ENCODE measurements around the gene CRYBG1.

Gene CRYBG1

DNA sequence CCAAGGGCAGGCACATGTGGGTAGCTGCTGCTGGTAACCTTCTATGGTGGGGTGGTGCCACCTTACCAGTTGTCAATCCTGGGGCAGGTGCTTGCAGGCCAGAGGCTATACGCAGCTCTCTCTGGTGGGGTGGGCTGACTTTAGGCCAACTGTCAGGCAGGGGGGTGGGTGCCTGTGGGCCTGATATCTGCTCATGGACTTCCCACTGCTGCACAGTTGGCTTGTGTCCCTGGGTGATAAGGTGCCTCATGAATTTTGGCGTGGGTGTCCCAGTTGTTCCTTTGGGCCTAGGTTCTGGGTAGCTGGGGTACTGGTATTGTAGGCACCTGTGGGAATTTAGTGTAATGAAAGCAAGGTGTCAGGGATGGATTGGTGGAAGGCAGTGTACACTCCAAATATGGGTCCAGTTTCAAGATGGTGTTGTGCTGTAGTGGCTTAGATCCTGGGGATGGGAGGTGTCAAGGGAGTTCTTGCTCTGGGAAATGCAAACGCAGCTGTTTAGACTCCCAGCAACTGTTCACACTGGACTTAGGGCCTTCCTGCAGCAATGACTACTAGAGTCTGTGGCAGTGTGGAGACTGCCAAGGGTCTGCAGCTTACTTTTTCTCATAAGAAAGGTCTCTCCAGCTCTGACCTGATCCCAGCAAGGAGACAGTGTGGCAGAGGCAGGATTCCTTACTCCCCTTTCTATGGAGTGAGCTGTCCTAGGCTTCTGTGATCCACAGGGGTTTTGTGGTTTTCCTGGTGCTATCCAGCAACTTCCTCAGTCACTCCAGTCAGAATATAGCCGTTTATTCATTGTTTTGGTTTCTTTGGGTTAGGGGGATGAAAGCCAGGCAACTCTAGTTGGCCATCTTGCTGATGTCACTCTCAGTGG, 128.2 kb downstream of the CRYBG1 start:
- DNase-seq (ENCODE audit: low read depth) = no peak
- no peak overlapping the region for H3K4me3 ChIP-seq (ENCODE audit: low read depth, low read length)

DNA sequence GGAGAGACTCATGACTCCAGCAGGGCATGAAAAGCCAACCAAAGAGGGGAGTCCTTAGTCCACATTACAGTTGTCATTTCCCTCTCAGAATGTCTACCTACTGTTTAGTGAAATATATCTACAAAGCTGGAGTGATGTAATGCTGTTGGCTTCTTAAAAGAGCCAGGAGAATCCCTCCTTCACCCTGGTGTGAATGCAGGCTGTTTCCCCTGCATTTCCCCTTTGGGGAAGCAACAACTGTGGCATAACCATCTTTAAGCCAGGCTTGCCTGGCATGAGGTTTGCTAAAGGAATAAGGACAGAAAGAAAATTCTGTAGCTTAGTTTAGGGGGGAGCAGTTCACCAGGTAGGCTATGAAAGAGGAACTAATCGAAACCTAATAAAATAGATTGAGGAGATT, 129.5 kb downstream of the CRYBG1 start:
- no peak overlapping the region for H3K4me3 ChIP-seq (ENCODE audit: low read depth, low read length)
- DNase-seq (ENCODE audit: low read depth) = no peak

DNA sequence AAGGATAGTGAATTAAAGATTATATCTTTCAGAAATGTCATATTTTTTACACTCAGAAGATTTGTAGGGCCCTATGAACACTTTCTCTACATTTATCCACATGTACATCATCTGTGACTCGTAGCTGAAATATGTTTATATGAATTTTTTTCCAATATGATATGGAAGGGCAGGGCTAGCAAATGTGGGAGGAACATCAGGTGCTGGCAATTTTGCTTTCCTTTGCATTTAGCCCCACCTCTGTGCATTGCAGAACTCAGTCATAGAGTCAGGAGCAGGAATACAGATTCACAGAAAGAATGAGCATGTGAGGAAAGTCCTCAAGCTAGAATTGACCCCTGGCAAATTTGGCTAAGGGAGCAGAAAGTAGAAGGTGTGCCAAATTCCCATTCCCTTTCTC, 129.9 kb downstream of the CRYBG1 start:
- no peak for DNase-seq (ENCODE audit: low read depth)
- no peak overlapping the region for H3K4me3 ChIP-seq (ENCODE audit: low read depth, low read length)

DNA sequence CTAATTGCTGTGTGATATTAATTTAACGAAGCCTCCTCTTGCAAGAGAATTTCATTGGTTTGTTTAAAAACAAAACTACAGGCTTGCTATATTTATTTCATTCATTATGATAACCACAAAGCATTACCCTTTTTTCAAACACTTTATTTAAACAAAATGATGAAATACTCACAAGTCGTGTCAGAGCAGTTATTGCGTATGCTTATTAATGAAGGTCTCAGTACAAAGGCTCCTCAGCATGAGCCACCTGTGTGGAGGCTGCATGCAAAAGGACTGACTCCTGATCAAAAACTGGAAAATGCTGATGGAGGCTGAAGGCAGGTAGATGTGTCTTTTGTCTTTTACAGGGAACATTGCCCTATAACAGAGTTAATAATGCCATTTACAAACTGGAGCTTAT, 130.5 kb downstream of the CRYBG1 start:
- DNase-seq (ENCODE audit: low read depth) = no peak
- H3K4me3 ChIP-seq (ENCODE audit: low read depth, low read length) = no peak overlapping the region

DNA sequence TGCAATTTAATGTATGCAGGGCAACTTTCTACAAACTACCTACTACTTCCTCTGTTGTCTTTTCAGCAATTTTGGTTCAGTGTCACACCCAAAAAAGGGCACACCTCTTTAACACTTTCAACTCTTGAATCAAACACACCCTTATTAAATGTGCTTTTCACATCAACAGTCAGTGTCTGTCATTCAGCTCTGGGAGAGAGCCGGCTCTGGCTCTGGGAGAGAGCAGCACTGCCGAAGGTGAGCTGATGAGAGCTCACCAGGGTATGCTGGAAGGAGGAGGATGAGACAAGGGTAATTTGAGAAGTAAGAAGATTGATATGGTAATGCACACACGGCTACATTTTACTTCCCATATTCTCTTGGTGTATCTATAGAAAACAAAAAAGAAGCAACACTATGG, 134.5 kb downstream of the CRYBG1 start:
- DNase-seq (ENCODE audit: low read depth) = no peak

DNA sequence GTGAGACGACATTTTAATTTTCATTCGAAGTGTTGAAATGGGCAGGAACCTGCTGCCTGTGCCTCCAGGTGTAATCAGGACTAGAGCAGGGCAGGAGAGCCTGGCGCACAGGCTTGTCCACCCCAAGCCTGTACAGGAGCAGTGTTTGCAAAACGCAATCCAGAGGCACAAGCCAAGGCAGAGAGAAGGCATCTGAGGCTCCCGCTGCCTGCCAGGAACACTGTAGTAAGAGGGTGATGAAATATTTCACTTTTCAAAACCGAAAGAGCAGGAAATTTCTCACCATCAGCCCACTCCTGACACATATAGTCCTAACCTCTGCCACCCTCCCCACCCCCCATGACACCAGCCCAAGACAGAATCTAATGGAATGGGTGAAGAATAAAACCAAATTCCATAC, 136.3 kb downstream of the CRYBG1 start:
- no peak for DNase-seq (ENCODE audit: low read depth)
- no peak overlapping the region for H3K4me3 ChIP-seq (ENCODE audit: low read depth, low read length)

More for the DNA sequence above, 134.5 kb downstream of the CRYBG1 start:
- H3K4me3 ChIP-seq (ENCODE audit: low read depth, low read length) = no peak overlapping the region

DNA sequence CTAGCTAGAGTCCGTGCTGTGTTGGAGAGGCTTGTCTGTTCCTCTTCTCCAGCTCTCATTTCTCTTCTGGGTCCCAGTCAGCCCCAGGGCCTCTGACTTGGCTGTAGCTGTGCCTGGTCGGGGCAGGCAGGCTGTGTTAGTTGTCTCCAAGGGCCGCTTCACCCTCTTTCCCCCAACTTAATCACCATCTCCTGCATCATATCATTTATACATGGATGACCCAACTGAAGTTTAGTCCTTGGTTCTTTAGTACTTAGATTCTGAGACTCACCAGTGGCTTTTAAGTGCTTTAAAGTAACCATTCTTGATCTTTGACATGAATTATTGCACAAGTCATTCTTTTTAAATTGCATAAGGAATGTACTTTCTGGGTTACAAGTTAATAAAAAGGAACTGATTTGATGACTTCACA, 141.4 kb downstream of the CRYBG1 start:
- H3K4me3 ChIP-seq (ENCODE audit: low read depth, low read length) = no peak overlapping the region
- DNase-seq (ENCODE audit: low read depth) = no peak

DNA sequence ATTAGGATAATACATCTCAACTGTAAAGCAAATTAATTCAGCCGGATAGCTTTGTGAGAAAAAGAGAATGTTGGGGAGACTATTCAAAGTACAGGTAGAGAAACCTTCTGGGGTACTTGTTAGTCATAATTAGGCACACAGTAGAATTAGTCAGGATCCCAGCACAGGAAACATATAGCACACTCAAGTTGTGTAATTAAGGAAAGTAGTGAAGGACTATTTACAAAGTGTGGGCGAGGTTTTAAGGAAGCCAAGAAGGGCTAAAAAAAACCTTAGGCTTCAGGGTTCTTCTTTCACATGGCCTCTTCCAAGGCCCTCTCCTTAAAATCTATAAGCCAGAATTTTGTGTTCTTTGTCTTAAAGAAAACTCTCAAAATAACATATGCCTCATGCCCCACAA, 142.0 kb downstream of the CRYBG1 start:
- DNase-seq (ENCODE audit: low read depth) = no peak
- H3K4me3 ChIP-seq (ENCODE audit: low read depth, low read length) = no peak overlapping the region

DNA sequence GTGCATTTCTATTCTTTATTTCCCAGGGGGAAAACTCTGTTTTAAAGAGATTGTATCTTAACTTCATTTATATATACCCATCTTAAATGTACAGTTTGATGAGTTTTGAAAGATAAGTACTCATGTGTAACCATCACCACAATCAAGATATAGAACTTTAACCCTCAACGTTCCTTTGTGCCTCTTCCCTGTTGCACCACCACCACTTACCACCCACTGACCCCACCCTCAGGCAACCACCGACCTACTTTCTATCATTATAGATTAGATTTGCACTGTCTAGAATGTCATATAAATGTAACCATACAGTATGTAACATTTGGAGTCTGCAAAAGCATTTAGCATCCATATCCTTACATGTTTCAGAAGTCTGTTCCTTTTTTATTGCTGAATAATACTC, 147.8 kb downstream of the CRYBG1 start:
- DNase-seq (ENCODE audit: low read depth) = no peak
- no peak overlapping the region for H3K4me3 ChIP-seq (ENCODE audit: low read depth, low read length)

DNA sequence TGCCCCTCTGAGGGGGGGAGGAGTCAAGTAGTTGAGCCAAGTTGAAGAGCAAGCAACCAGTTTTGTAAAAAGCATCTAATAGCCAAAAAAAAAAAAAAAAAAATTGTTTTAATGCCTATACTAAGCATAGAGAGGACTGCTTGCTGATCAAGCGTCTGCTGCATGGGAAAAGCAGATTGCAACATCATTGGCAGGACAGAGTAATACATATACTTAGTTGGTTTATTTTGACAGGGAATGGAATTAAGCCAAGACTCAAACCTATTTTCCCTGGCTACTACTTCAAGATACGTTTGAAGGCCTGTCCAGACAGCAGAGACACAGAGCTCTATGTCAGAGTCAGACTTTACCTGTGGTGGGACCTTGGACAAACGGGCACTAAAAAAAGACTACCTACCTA, 148.3 kb downstream of the CRYBG1 start:
- H3K4me3 ChIP-seq (ENCODE audit: low read depth, low read length) = no peak overlapping the region
- DNase-seq (ENCODE audit: low read depth) = peak; percentile 85

DNA sequence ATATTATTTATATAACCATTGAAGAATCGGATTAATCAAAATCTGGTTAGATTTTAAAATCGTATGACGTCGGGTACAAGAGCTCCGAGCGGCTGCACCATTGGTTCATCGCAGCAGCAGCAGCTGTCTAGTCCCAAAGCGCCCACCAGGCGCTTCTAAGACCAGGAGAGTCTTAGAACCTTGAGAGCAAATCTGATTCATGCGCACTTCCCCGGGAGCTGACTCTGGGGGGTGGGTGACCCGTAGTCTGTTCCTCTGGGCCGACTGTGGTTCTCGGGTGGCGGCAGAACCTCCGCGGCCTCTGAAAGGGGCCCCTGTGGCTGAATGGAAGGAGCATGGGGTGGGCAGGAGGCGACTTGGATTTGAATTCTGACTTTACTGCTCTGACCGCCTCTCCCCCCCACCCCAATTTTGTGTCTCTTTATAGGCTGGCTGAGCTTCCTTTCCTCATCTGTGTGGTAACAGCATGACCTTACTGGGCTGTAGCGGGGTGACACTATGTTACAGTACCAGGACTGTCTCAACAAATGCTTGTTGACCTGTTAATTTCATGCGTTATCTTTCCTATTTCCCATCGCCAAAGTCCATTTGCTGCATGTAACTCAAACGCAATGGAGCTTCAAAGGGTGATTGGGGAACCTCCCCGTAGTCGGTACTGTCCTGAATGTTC, 149.0 kb downstream of the CRYBG1 start:
- peak overlapping the region; percentile 52 for H3K4me3 ChIP-seq (ENCODE audit: low read depth, low read length)
- DNase-seq (ENCODE audit: low read depth) = no peak

DNA sequence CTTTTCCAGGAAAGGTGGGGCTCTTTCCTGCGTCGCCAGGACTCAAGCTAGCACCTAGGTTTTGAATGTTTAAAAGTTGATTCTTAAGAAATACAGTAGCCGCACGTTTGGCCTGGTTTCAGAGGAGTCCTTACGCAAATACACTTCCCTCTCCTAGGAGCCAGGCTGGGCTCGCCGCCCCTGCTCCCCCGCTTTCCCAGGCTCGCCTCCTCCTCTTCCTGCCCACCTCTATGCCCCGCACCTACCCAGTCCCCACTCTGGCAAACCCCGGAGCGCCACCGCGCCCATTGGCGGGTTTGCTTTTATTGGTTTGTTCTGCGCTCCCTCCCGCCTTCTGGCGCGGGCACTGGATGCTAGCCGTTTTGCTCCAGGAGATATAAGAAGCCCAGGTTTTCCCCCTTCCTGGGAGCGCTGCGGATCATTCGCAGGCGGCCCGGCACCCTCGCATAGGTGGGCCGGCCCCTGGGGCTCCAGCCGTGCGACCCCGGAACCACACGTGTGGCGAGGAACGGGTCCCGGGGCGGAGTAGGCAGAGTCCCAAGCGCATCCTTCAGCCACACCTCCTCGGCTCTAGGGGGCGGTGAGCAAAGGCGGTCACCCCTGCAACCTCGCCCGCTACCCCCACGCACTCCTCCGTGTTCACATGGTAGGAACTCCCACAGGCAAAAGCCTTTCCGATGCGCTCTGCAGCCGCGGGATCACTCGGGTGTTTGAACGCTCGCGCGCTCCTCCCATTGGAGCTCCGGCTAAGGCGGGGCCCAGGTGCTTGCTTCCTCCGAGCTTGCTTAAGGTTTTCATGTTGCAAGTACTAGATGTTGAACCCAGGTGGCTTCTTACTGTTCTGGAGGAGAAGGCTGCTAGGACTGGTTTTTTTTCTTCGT, 149.8 kb downstream of the CRYBG1 start:
- no peak for DNase-seq (ENCODE audit: low read depth)
- peak overlapping the region; percentile 52 for H3K4me3 ChIP-seq (ENCODE audit: low read depth, low read length)

DNA sequence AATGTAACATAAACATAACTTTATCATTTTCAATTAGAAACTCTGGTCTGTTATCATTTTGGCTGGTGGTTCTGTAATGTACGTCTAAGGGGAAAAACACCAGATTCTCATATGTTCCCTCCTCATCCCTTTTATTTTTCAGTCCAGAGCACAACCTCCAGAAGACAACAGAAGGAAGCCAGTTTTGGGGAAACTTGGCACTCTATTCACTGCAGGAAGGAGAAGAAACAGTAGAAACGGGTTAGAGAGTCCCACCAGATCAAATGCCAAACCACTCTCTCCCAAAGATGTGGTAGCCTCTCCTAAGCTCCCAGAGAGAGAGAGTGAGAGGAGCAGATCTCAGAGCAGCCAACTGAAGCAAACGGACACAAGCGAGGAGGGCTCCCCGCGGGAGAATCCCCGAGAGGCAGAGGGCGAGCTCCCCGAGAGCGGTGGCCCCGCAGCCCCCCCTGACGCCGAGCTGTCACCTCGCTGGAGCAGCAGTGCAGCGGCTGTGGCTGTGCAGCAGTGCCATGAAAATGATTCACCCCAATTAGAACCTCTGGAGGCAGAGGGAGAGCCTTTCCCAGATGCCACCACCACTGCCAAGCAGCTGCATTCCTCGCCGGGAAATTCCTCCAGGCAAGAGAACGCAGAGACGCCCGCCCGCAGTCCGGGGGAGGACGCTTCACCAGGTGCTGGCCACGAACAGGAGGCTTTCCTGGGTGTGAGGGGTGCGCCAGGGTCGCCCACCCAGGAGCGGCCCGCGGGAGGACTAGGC, 151.0 kb downstream of the CRYBG1 start:
- peak overlapping the region; percentile 77 for H3K4me3 ChIP-seq (ENCODE audit: low read depth, low read length)
- DNase-seq (ENCODE audit: low read depth) = no peak

DNA sequence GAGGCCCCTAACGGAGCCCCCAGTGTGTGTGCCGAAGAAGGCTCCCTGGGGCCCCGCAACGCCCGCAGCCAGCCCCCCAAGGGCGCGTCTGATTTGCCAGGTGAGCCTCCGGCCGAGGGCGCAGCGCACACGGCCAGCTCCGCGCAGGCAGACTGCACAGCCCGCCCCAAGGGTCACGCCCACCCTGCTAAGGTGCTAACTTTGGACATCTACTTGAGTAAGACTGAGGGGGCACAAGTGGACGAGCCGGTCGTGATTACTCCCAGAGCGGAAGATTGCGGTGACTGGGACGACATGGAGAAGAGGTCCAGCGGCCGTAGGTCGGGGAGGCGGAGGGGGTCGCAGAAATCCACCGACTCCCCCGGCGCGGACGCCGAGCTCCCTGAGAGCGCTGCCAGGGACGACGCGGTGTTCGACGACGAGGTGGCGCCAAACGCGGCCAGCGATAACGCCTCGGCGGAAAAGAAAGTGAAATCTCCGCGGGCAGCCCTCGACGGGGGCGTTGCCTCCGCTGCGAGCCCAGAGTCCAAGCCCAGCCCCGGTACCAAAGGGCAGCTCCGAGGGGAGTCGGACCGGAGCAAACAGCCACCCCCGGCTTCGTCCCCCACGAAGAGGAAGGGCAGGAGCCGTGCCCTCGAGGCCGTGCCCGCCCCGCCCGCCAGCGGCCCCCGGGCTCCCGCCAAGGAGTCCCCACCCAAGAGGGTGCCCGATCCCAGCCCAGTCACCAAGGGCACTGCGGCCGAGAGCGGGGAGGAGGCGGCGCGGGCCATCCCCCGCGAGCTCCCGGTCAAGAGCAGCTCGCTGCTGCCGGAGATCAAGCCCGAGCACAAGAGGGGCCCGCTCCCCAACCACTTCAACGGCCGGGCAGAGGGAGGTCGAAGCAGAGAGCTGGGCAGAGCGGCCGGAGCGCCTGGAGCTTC, 151.8 kb downstream of the CRYBG1 start:
- H3K4me3 ChIP-seq (ENCODE audit: low read depth, low read length) = peak overlapping the region; percentile 77
- no peak for DNase-seq (ENCODE audit: low read depth)

DNA sequence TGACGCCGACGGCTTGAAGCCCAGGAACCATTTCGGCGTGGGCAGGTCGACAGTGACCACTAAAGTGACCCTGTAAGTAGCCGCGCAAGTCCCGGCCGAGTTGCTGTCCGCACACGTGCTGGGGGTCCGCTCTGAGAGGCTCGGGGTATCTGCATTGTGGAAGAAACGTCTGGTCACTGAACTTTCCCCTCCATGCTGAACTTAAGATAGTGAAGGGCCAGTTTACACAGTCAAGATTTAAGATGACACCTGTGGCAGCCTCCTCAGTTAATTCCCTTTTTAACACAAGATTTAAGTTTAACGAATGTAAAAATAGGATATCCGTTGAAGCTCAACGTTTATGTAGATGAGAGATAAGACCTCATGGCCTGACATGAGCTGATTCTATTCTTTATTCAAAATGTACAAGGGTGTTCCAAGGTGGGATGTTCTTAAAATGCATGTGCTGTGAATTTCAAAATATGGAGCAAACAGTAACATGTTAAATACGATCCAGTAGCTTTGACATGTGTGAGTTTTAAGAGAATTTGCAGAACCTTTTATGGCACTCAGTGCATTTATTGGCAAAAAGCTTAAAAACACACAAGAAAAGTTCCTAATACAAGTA, 152.6 kb downstream of the CRYBG1 start:
- DNase-seq (ENCODE audit: low read depth) = no peak
- peak overlapping the region; percentile 77 for H3K4me3 ChIP-seq (ENCODE audit: low read depth, low read length)

DNA sequence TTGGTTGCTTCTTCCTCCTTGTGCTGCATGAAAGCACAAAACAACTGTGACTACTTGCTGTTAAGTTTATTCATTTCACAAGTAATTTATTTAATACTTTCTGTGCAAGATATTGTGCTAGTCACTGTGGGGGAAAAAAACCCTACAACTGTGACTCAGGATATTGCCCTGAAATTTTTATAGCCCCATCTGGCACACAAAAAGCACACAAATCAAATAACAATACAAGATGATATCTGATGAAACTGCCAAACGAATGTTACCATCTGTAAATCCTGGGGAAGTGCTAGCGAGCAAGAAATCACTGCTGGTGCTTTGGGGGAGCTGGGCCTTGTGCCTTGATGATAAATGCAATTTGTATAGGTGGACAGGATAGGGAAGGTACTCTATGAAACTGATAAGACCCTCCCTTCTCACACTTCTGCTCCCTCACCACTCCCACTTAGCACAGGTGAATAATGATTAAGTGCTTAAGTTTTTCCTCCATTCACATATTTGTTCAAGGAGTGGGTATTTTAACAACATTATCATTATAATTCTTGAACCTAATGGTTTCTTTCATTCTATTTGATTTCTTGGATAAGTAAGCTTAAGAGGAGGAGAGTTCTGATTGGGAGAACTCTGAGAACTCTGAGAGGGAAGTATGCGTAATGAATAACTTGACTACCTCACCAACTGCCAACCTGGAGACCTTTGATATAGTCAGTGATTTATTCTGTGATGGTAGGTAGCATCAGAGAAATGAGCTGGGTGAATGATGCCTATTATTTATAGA, 153.5 kb downstream of the CRYBG1 start:
- DNase-seq (ENCODE audit: low read depth) = no peak

DNA sequence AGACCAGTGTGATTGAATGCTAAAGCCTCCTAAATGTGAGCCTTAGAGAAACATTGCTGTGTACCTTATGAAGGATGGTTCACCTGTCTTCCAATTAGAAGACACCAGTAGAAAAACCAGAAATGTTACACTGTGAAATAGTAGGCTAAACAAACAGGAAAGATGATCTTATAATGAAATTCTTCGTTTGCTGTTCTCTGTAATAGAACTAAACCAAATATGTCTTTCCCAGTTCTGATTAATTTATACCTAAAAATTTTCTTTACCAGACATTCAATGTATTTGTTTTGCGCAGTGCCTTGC, 154.0 kb downstream of the CRYBG1 start:
- no peak for DNase-seq (ENCODE audit: low read depth)
- peak overlapping the region; percentile 77 for H3K4me3 ChIP-seq (ENCODE audit: low read depth, low read length)

More for the DNA sequence above, 153.5 kb downstream of the CRYBG1 start:
- H3K4me3 ChIP-seq (ENCODE audit: low read depth, low read length) = peak overlapping the region; percentile 77

All from skeletal muscle cell (primary cell).